ENCODE results near the gene NAP1L4. TPM values are rescaled to one million over a fixed set of nuclear protein-coding genes. Genes with fewer than 3 reads are reported as not detected.
A peak's percentile ranks its signal among the peaks of the same experiment; 100 is the strongest.

The NAP1L4 gene
- total RNA-seq, 2 experiments from 2014 or later, result 261 to 263 TPM

GRCh38 chr11:2931771-2932738 lies 60.1 kb downstream of the NAP1L4 start:
- H3K27ac Mint-ChIP-seq, result no peak overlapping the region
- CTCF ChIA-PET, result interaction anchor here (1.1 to 6.5 kb wide), 5 partner anchors 14 to 399 kb away, joined by 3 to 53 read pairs (median 23); no protein-coding TSS in a partner anchor
- intact Hi-C loops (cut with micrococcal nuclease), result loop anchor here (1.0 to 2.0 kb wide), 4 partner anchors 39 to 400 kb away; no protein-coding TSS in a partner anchor
- H3K36me3 Mint-ChIP-seq, result no peaks in the 10 kb centered on the region
- no peak overlapping the region for H3K4me3 Mint-ChIP-seq
- POLR2A ChIA-PET, result no interaction called here
- peaks cover 11% of the 10 kb centered on the region for H3K27me3 Mint-ChIP-seq
- H3K4me1 Mint-ChIP-seq (ENCODE audit: low read depth), result peaks cover 33% of the 10 kb centered on the region
- no peak for DNase-seq
- peaks cover 2% of the 10 kb centered on the region for H3K9me3 Mint-ChIP-seq

- intact Hi-C loops (cut with micrococcal nuclease), result loop anchor here (1.0 to 2.0 kb wide), 4 partner anchors 39 to 399 kb away; no protein-coding TSS in a partner anchor
- CTCF ChIA-PET, result interaction anchor here (1.1 to 6.5 kb wide), 5 partner anchors 15 to 399 kb away, joined by 3 to 53 read pairs (median 23); no protein-coding TSS in a partner anchor
- Mint-ChIP-seq H3K4me1 (ENCODE audit: low read depth) (peaks cover 33% of the 10 kb centered on the region), H3K36me3 (no peaks in the 10 kb centered on the region), H3K27me3 (peaks cover 11% of the 10 kb centered on the region), H3K27ac (no peak overlapping the region), H3K4me3 (no peak overlapping the region), H3K9me3 (no peaks in the 10 kb centered on the region)
- POLR2A ChIA-PET, result interaction anchor here (2.9 kb wide), 1 partner anchor 58 kb away, joined by 13 read pairs; no protein-coding TSS in a partner anchor
- no peak for DNase-seq
Observed at GRCh38 chr11:2931420-2931746, 60.7 kb downstream of the NAP1L4 start.

- peak; percentile 80 for DNase-seq
- H3K9me3 Mint-ChIP-seq, result no peaks in the 10 kb centered on the region
- CTCF ChIA-PET, result interaction anchor here (0.8 to 6.5 kb wide), 21 partner anchors 8 to 398 kb away, joined by 3 to 53 read pairs (median 4); a partner anchor contains a TSS
- peak overlapping the region; percentile 64 for H3K4me3 Mint-ChIP-seq
- H3K27me3 Mint-ChIP-seq, result peaks cover 11% of the 10 kb centered on the region
- H3K27ac Mint-ChIP-seq, result peak overlapping the region; percentile 25
- peaks cover 33% of the 10 kb centered on the region for H3K4me1 Mint-ChIP-seq (ENCODE audit: low read depth)
- intact Hi-C loops (cut with micrococcal nuclease), result loop anchor here (1.0 to 2.0 kb wide), 5 partner anchors 29 to 399 kb away; a partner anchor contains a TSS
- POLR2A ChIA-PET, result interaction anchor here (1.5 to 2.9 kb wide), 3 partner anchors 10 to 58 kb away, joined by 6 to 13 read pairs (median 8); no protein-coding TSS in a partner anchor
- no peaks in the 10 kb centered on the region for H3K36me3 Mint-ChIP-seq
Observed at GRCh38 chr11:2930704-2931419, 61.3 kb downstream of the NAP1L4 start.

- peak overlapping the region; percentile 74 for H3K4me3 Mint-ChIP-seq
- DNase-seq, result peak; percentile 77
- H3K36me3 Mint-ChIP-seq, result no peaks in the 10 kb centered on the region
- POLR2A ChIA-PET, result interaction anchor here (1.2 to 2.9 kb wide), 7 partner anchors 10 to 84 kb away, joined by 4 to 13 read pairs (median 8); no protein-coding TSS in a partner anchor
- intact Hi-C loops (cut with micrococcal nuclease), result loop anchor here (1.0 to 2.0 kb wide), 3 partner anchors 28 to 59 kb away; a partner anchor contains a TSS
- CTCF ChIA-PET, result interaction anchor here (0.7 to 6.5 kb wide), 25 partner anchors 9 to 397 kb away, joined by 3 to 53 read pairs (median 4); a partner anchor contains a TSS
- peaks cover 11% of the 10 kb centered on the region for H3K27me3 Mint-ChIP-seq
- H3K27ac Mint-ChIP-seq, result peak overlapping the region; percentile 70
- H3K4me1 Mint-ChIP-seq (ENCODE audit: low read depth), result peaks cover 33% of the 10 kb centered on the region
- no peaks in the 10 kb centered on the region for H3K9me3 Mint-ChIP-seq
Observed at GRCh38 chr11:2929950-2930703, 62.0 kb downstream of the NAP1L4 start.

- peak; percentile 73 for DNase-seq
- intact Hi-C loops (cut with micrococcal nuclease), result no loop called here
- POLR2A ChIA-PET, result interaction anchor here (1.2 to 2.9 kb wide), 7 partner anchors 9 to 84 kb away, joined by 4 to 13 read pairs (median 8); no protein-coding TSS in a partner anchor
- H3K27me3 Mint-ChIP-seq, result peaks cover 11% of the 10 kb centered on the region
- H3K36me3 Mint-ChIP-seq, result no peaks in the 10 kb centered on the region
- H3K4me3 Mint-ChIP-seq, result peak overlapping the region; percentile 74
- H3K9me3 Mint-ChIP-seq, result no peaks in the 10 kb centered on the region
- H3K27ac Mint-ChIP-seq, result peak overlapping the region; percentile 70
- CTCF ChIA-PET, result interaction anchor here (0.7 to 6.5 kb wide), 20 partner anchors 10 to 397 kb away, joined by 3 to 53 read pairs (median 6); a partner anchor contains a TSS
- H3K4me1 Mint-ChIP-seq (ENCODE audit: low read depth), result peaks cover 33% of the 10 kb centered on the region
Observed at GRCh38 chr11:2929531-2929949, 62.6 kb downstream of the NAP1L4 start.

GRCh38 chr11:2928605-2929530 lies 63.3 kb downstream of the NAP1L4 start, which contains the start of gene PHLDA2:
PHLDA2 (minus strand) TSS chr11:2929420; CDS start chr11:2929364, 56 bp downstream.
- H3K27me3 Mint-ChIP-seq, result peaks cover 11% of the 10 kb centered on the region
- no peaks in the 10 kb centered on the region for H3K36me3 Mint-ChIP-seq
- ChIA-PET POLR2A (interaction anchor here (1.2 to 2.9 kb wide), 7 partner anchors 9 to 85 kb away, joined by 4 to 13 read pairs (median 8); no protein-coding TSS in a partner anchor), CTCF (interaction anchor here (0.7 to 6.5 kb wide), 14 partner anchors 9 to 396 kb away, joined by 3 to 53 read pairs (median 7); a partner anchor contains a TSS)
- peak within 1 kb of the TSS; percentile 70 for H3K27ac Mint-ChIP-seq
- intact Hi-C loops (cut with micrococcal nuclease), result no loop called here
- peak; percentile 81 for DNase-seq
- peak within 1 kb of the TSS; percentile 79 for H3K4me3 Mint-ChIP-seq
- H3K4me1 Mint-ChIP-seq (ENCODE audit: low read depth), result peaks cover 31% of the 10 kb centered on the region
- H3K9me3 Mint-ChIP-seq, result no peaks in the 10 kb centered on the region

- Mint-ChIP-seq H3K27ac (no peak overlapping the region), H3K4me3 (peak overlapping the region; percentile 70)
- DNase-seq, result peak; percentile 40
Observed at GRCh38 chr11:2927851-2928604, 64.1 kb downstream of the NAP1L4 start.

GRCh38 chr11:2927121-2927800 lies 64.9 kb downstream of the NAP1L4 start:
- H3K4me1 Mint-ChIP-seq (ENCODE audit: low read depth), result peaks cover 18% of the 10 kb centered on the region
- H3K27me3 Mint-ChIP-seq, result peaks cover 11% of the 10 kb centered on the region
- POLR2A ChIA-PET, result interaction anchor here (1.3 kb wide), 1 partner anchor 11 kb away, joined by 4 read pairs; no protein-coding TSS in a partner anchor
- H3K9me3 Mint-ChIP-seq, result no peaks in the 10 kb centered on the region
- no peaks in the 10 kb centered on the region for H3K36me3 Mint-ChIP-seq
- no peak overlapping the region for H3K27ac Mint-ChIP-seq
- DNase-seq, result no peak
- no peak overlapping the region for H3K4me3 Mint-ChIP-seq
- intact Hi-C loops (cut with micrococcal nuclease), result no loop called here
- CTCF ChIA-PET, result interaction anchor here (1.5 to 1.9 kb wide), 2 partner anchors 29 to 394 kb away, joined by 3 to 4 read pairs; no protein-coding TSS in a partner anchor

More at GRCh38 chr11:2927851-2928604, 64.1 kb downstream of the NAP1L4 start:
- ChIA-PET POLR2A (interaction anchor here (1.4 to 2.9 kb wide), 4 partner anchors 15 to 86 kb away, joined by 4 to 13 read pairs (median 10); no protein-coding TSS in a partner anchor), CTCF (interaction anchor here (1.5 to 6.5 kb wide), 4 partner anchors 30 to 395 kb away, joined by 3 to 53 read pairs (median 26); no protein-coding TSS in a partner anchor)
- H3K9me3 Mint-ChIP-seq, result no peaks in the 10 kb centered on the region
- intact Hi-C loops (cut with micrococcal nuclease), result no loop called here
- peaks cover 11% of the 10 kb centered on the region for H3K27me3 Mint-ChIP-seq
- H3K36me3 Mint-ChIP-seq, result no peaks in the 10 kb centered on the region
- H3K4me1 Mint-ChIP-seq (ENCODE audit: low read depth), result peaks cover 24% of the 10 kb centered on the region

- Mint-ChIP-seq H3K36me3 (no peaks in the 10 kb centered on the region), H3K27ac (no peak overlapping the region), H3K4me3 (no peak overlapping the region), H3K9me3 (no peaks in the 10 kb centered on the region), H3K27me3 (peaks cover 11% of the 10 kb centered on the region), H3K4me1 (ENCODE audit: low read depth) (peaks cover 18% of the 10 kb centered on the region)
- CTCF ChIA-PET, result interaction anchor here (1.4 to 1.5 kb wide), 2 partner anchors 39 to 394 kb away, joined by 3 to 4 read pairs; no protein-coding TSS in a partner anchor
- no peak for DNase-seq
- POLR2A ChIA-PET, result interaction anchor here (1.3 kb wide), 1 partner anchor 10 kb away, joined by 4 read pairs; no protein-coding TSS in a partner anchor
- intact Hi-C loops (cut with micrococcal nuclease), result no loop called here
Observed at GRCh38 chr11:2926611-2927051, 65.5 kb downstream of the NAP1L4 start.

Measured in activated CD4-positive, alpha-beta memory T cell treated with anti-CD3 and anti-CD28 coated beads for 36 hours (primary cell).